Activated CD8-positive, alpha-beta memory T cell treated with anti-CD3 and anti-CD28 coated beads for 48 hours (primary cell): Measurements from ENCODE around the gene ACOXL.

ENCODE experiments used
- DNase-seq, 3 experiments: peaks; one replicate each; pipeline ENCODE4 v3.0.0-alpha.2; 2020; ENCODE audit warnings: low read depth in 2 of 3, low spot score in 2 of 3

ACOXL gene

DNA sequence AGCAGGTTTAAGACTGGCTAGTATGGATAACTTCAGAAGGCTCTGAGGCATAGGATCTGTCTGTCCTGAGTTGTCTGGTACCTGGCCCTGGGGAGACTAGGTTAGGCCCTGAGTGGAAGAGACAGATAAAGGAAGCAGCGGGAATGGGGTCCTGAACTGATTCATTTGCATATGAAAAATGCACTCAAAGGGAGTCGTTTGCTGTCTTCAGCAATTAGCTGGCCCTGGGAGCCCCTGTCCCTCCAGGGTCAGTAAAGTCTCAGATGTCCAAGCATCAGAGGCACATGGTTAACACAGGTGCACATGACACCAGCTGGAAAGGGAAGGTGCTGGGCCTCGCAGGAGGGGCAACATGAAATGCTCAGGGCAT is 172.4 kb downstream of the ACOXL start:
- DNase-seq = no peak

DNA sequence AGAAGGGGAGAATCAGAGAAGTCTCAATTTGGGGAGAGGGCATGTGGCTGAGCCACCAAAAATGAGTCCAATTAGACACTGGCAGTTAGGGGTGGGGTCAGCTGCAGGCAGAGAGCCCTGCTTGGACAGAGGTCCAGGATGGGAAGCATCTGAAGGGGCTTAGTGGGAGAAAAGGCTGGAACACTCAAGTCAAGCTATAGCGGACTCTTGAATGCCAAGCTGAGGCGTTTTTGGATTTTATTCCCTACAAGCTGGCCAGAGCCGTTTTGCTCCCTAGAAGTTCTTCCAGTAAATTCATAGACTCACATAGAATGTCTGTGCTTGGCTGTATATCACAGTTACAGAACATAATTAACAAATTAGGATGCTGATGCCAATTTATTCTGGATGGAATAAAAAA is 172.8 kb downstream of the ACOXL start:
- no peak for DNase-seq

GRCh38 chr2:110906613-110907298 is 174.4 kb downstream of the ACOXL start:
- DNase-seq = no peak

DNA sequence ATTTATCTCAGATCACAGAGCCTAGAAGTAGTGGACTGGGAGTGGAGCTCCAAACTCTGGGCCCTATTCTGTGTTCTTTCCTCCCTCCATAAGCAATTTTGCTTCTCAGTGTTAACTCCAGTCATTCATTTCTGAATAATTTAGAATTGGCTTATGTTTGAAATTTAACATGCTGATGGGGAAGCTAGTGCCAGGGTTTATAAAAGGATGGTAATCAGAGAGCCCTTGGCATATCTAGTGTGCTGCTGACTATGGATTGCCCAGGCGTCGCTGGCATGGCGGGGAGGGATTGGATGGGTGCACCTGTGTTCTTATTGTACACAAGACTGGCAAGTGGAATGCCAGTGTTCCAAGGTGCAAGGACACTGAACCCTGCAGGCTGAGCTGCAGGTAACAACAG is 177.1 kb downstream of the ACOXL start:
- no peak for DNase-seq

GRCh38 chr2:110910423-110910822 is 178.1 kb downstream of the ACOXL start:
- no peak for DNase-seq

DNA sequence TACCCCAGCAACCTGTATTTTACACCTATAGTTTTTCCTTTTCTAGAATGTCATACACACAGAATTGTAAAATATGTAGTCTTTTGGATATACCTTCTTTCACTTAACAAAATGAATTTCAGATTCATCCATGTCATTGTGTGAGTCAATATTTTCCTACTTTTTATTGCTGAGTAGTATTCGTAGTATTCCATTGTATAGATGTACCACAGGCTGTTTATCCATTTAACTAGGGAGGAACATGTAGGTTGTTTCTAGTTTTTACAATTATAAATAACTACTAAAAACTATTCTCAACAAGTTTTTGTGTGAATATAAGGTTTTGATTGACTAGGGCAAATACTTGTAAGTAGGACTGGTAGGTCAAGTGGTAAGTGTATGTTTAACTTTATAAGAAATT is 187.4 kb downstream of the ACOXL start:
- DNase-seq = no peak

- DNase-seq = no peak
Observed at GRCh38 chr2:110925479-110925878, 193.1 kb downstream of the ACOXL start.

GRCh38 chr2:110927526-110927925 is 195.2 kb downstream of the ACOXL start:
- no peak for DNase-seq

GRCh38 chr2:110929528-110929927 is 197.2 kb downstream of the ACOXL start:
- no peak for DNase-seq

DNA sequence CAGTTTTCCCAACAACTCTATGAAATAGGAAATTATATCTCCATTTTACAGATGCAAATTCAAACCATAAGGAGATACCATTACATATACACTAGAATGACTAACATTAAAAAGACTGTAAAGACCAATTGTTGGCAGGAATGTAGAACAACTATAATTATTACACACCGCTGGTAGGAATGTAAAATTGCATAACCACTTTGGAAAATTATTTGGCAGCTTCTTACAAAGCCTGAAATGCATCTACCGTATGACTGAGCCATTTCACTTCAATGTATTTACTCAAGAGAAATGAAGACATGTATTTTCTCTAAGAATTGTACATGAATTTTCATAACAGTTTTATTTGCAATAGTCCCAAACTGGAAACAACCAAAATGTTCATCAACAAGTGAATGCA is 199.3 kb downstream of the ACOXL start:
- DNase-seq = no peak

DNA sequence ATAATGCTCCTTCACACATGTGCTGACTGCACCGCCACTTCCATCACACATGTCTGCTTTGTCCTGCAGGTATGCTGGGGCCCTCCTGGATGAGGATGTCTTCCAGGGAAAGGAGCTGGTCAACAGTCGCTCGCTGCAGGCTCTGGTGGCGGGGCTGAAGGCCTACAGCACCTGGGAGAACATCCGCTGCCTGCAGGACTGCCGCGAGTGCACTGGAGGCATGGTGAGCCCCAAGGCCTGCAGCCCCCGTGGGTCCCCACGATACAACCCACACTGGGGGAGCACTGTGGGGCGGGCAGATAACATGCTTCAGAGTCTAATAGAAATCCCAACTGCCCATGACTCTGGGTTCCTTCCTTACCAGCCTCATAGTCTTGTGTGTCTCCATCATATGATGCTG is 201.0 kb downstream of the ACOXL start:
- DNase-seq = no peak

GRCh38 chr2:110934948-110935347 is 202.6 kb downstream of the ACOXL start:
- DNase-seq = no peak

GRCh38 chr2:110940376-110940910 is 208.1 kb downstream of the ACOXL start:
- DNase-seq = no peak

DNA sequence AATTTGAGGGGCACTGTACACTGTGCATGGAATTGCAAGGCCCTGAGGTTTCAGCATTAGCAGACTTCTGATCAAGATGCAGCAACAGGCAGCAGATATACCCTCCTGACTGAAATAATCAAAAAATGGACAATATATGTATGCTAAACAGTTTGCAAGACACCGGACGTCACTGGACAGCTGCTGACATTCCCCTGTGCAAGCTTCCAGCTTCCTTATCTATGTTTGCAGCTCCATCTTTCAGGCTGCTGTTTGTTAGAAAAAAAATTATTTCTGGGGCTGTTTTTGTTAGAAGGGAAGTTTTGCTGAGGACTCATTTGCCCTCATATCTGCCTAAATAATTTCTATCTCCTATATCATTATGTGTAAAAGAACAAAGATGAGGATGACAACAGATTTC is 208.9 kb downstream of the ACOXL start:
- no peak for DNase-seq

DNA sequence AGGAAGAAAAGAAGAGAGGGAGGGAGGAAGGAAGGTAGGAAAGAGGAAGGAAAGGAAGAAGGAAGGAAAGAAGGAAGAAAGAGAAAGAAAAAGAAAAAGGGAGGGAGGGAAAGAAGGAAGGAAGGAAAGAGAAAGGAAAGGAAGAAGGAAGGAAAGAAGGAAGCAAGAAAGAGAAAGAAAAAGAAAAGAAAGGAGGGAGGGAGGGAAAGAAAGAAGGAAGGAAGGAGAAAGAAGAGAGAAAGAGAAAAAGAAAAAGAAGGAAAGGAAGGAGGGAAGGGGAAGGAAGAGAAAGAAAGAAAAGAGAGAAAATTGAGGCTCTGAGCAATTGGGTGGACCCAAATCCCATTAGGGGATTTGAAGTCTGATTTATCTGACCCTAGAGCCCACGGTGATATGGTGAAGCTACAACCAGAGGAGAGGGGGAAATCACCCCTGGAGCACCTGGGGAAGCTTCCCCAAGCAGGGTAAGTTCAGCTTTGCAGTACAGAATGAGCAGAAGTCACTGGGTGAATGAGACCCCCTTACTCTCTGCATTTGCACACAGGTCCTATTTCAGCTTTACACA is 210.8 kb downstream of the ACOXL start:
- DNase-seq = no peak

- DNase-seq = no peak
Observed at GRCh38 chr2:110946902-110947301, 214.5 kb downstream of the ACOXL start.

DNA sequence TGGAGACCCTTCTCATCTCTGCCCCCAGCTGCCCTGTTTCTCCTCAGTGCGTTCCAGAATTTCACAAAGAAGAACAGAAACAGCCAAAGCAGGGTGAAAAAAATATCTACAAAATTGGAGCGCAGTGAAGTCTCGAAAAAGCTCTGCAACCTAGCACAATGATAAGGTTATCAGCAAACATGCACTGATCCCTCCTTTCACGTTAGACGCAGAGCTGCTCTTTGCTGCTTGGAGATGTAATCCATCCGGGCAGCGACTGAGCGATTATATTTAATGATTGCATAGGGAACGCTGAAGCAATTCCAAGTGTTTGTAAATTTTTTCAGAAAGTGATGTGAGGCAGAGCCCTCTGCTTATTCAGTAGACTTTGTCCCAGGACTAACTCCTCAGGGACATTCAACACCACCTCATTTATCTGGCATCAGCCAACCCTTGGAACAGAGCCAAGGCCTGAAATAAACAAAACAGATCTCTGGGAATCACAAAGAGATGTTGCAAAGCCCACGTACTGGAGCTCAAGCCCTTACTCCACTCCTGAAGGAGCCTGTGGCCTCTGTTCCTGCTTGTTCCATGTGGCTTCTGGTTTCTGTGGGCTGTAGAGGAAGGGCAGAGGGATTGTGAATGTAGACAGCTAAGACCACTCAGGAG is 215.8 kb downstream of the ACOXL start:
- DNase-seq = no peak

- no peak for DNase-seq
Observed at GRCh38 chr2:110950281-110950680, 217.9 kb downstream of the ACOXL start.

DNA sequence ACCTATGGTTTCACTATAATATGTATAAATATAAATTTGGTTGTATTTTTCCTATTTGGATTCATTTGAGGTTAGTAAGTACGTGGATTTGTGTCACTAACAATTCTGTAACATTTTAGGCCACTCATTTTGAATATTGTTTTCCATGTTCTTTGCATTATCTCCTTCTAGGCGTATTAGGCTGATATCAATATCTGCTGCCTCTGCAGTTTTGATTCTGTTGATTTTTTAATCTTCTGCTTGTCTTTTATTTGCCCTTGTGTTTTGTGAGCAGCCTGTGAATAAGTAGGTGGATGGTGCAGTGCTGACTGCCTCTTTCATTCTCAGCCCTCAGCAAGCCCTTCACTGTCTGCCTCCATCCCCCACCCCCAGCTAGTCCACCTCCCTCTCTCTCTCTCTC is 222.7 kb downstream of the ACOXL start:
- DNase-seq = no peak

GRCh38 chr2:110955556-110955955 is 223.2 kb downstream of the ACOXL start:
- DNase-seq = no peak

DNA sequence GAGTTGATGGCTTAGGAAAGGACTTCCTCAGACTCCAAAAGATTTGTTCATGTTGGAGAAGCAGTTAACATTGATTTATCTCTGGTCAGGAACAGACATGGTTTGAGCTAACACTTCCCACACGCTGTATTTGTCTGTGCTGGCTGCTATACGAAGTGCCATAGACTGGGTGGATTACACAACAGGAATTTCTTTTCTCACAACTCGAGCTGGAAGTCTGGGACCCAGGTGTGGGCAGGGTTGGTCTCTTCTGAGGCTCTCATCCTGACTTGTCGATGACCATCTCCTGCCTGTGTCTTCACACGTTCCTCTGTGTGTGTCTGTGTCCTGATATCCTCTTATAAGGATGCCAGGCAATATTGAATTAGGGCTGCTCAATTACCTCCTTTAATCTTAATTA is 224.9 kb downstream of the ACOXL start:
- no peak for DNase-seq

DNA sequence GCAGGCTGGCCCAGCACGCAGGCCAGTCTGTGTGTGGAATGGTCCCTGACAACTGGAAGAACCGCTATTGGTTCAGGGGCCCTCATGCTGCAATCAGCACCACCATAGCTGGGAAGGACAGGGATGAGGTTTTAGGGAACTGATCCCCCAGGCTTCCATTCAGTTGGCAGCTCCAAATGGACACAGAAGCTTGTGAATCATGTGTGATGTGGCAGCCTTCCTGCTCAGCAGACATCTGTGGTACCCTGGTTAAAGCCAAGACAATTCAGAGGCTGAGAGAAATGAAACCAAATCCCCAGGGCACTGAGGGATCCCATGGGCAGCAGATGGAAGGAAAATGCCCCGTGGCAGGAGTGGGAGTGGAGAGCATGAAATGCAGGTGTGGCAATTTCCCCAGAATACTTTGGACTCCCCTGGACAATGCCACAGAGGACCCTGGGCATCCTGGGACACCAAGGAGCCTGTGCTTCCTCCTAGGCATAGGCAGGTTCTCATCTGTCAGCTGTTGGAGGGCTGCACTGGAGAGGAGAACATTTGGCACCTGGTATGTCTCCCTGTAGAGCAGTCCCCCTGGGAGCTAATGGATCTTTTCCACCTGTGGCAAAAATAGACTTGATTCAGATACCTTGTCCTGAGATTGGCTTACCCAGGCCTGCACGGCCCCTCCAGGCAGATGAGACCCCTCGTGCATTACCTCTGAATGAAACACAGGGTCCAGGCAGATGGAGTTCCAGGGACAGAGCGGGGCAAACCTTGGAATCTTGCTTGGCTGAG is 226.2 kb downstream of the ACOXL start:
- no peak for DNase-seq
